A549 treated with CpdA at 1 μM for 4 hours (cell line): ENCODE data around the gene RPL11. TPM values are rescaled to one million over a fixed set of nuclear protein-coding genes. Genes with fewer than 3 reads are reported as not detected.

Experiments used
- total RNA-seq: library from RNA; stranded (reverse); fragments of 200-300 nt; extraction: Qiagen RNA extraction; gene quantifications from 5 replicates; pipeline ENCODE4 v1.2.3, GENCODE V29; 2022; ENCODE audit warnings: low read depth

The RPL11 gene
- total RNA-seq, result 1,243 to 1,564 TPM (median 1,402 TPM) in 5 replicates

GRCh38 chr1:23691499-23692307 lies at the start of gene RPL11:
RPL11 (plus strand) TSS chr1:23691806; CDS start chr1:23691824, 18 bp downstream.

GRCh38 chr1:23743287-23744152 lies 51.9 kb downstream of the RPL11 start, which contains the start of gene ELOA:
ELOA (plus strand) TSS chr1:23743471; CDS start chr1:23743504, 33 bp downstream.

Other genes starting within 250 kb of the RPL11 start
- 2.4 to 3.8 TPM (median 3.1 TPM) in 5 replicates for gene ASAP3, start 207.6 kb upstream of the RPL11 start, total RNA-seq
- gene E2F2, start 160.6 kb upstream of the RPL11 start, total RNA-seq, result 2.3 to 2.7 TPM (median 2.5 TPM) in 5 replicates
- 250 to 396 TPM (median 351 TPM) in 5 replicates for gene ID3, start 132.3 kb upstream of the RPL11 start, total RNA-seq
- 25.9 to 33.4 TPM (median 27.1 TPM) in 5 replicates for gene ELOA, start 51.7 kb downstream of the RPL11 start, total RNA-seq
- gene PITHD1, start 86.6 kb downstream of the RPL11 start, total RNA-seq, result 29.5 to 40.2 TPM (median 36.9 TPM) in 5 replicates
- 58.0 to 63.2 TPM (median 62.5 TPM) in 5 replicates for gene LYPLA2, start 99.3 kb downstream of the RPL11 start, total RNA-seq
- gene GALE, start 108.9 kb downstream of the RPL11 start, total RNA-seq, result 66.9 to 78.9 TPM (median 74.3 TPM) in 5 replicates
- 12.8 to 14.6 TPM (median 12.9 TPM) in 5 replicates for gene HMGCL, start 133.6 kb downstream of the RPL11 start, total RNA-seq
- 8.5 to 10.5 TPM (median 9.6 TPM) in 5 replicates for gene FUCA1, start 176.5 kb downstream of the RPL11 start, total RNA-seq
- not detected in 5 replicates for gene CNR2, start 221.6 kb downstream of the RPL11 start, total RNA-seq